Panc1 (cell line): Measurements from ENCODE around the gene KIF21A. TPM values are rescaled to one million over a fixed set of nuclear protein-coding genes. Genes with fewer than 3 reads are reported as not detected.

Experiments used
- ATAC-seq: fragments of 200-7000 bp; cut with Tn5 transposase; 2 replicates; pipeline ENCODE4 v1.9.1; 2020; ENCODE audit warnings: mild to moderate bottlenecking, moderate library complexity
- BruUV-seq: library from RNA; stranded (reverse); fragments of 400-500 nt; replicated peaks from 2 replicates; lab custom pipeline; 2021; lab: Mats Ljungman, UMichigan
- CTCF ChIA-PET: fragments of 300-600 bp; sonication (Branson Sonifier 250); formaldehyde crosslinking; loops from one replicate; lab custom pipeline; 2022; ENCODE audit warnings: antibody characterized with exemption; lab: Charles Lee
- POLR2A ChIA-PET: fragments of 300-600 bp; sonication (Branson Sonifier 250); formaldehyde crosslinking; loops from one replicate; lab custom pipeline; 2022; ENCODE audit warnings: antibody characterized with exemption; lab: Charles Lee
- DNase-seq: peaks from one replicate; pipeline ENCODE4 v3.0.0-alpha.2; 2010; ENCODE audit warnings: low read depth, low spot score
- H3K27ac ChIP-seq: 2 replicates; pipeline ENCODE4 v1.5.1; 2011; ENCODE audit warnings: mild to moderate bottlenecking, low read length, inconsistent platforms
- H3K27me3 ChIP-seq: fragments of 200-500 bp; sonication (Bioruptor generic); 2 replicates; pipeline ENCODE4 v1.6.0; 2014; ENCODE audit warnings: low read length, inconsistent platforms; ENCODE audit not compliant: control insufficient read depth, insufficient read depth
- H3K36me3 ChIP-seq: fragments of 200-500 bp; sonication (Bioruptor generic); 2 replicates; pipeline ENCODE4 v1.5.1; 2014; ENCODE audit warnings: inconsistent platforms, mild to moderate bottlenecking, low read length, moderate library complexity; ENCODE audit not compliant: control insufficient read depth, insufficient read depth
- H3K4me1 ChIP-seq: 2 replicates; pipeline ENCODE4 v1.5.1; 2011; ENCODE audit warnings: inconsistent platforms, mild to moderate bottlenecking, low read length, moderate library complexity; ENCODE audit not compliant: control insufficient read depth, insufficient read depth
- H3K4me3 ChIP-seq, 2 experiments: 2 replicates each; pipeline ENCODE4 v1.5.1; 2011 to 2012; ENCODE audit warnings: low read depth in 2 of 2, low read length in 2 of 2, mild to moderate bottlenecking in 2 of 2, inconsistent platforms in 1 of 2, moderate library complexity in 1 of 2
- H3K9me3 ChIP-seq: fragments of 200-500 bp; sonication (Bioruptor generic); 2 replicates; pipeline ENCODE4 v1.5.1; 2014; ENCODE audit warnings: low read depth, mild to moderate bottlenecking, inconsistent platforms, low read length, moderate library complexity; ENCODE audit not compliant: control insufficient read depth, insufficient read depth
- POLR2AphosphoS5 ChIP-seq: IDR thresholded peaks from 2 replicates; pipeline ENCODE4 v1.6.1; 2012; ENCODE audit warnings: mild to moderate bottlenecking, low read depth, low read length, moderate library complexity
- REST ChIP-seq, 2 experiments: IDR thresholded peaks; 2 replicates each; pipeline ENCODE4 v1.6.1; 2011 to 2012; ENCODE audit warnings: low read depth in 2 of 2, control low read depth in 1 of 2, low read length in 1 of 2, mild to moderate bottlenecking in 1 of 2, moderate library complexity in 1 of 2; ENCODE audit not compliant: insufficient read depth in 1 of 2
- SIN3A ChIP-seq: IDR thresholded peaks from 2 replicates; pipeline ENCODE4 v1.6.1; 2012; ENCODE audit warnings: low read depth, mild to moderate bottlenecking, low read length, moderate library complexity, borderline replicate concordance; ENCODE audit not compliant: insufficient read depth
- TCF7L2 ChIP-seq: IDR thresholded peaks from 2 replicates; pipeline ENCODE4 v1.6.1; 2011; ENCODE audit warnings: mild to moderate bottlenecking, low read depth, low read length, inconsistent platforms
- in situ Hi-C: cut with HindIII; loops from 2 replicates; pipeline ENCODE4 v1.10.0; 2016; ENCODE audit warnings: low sequenced_read_pairs, low pct_unique_long_range_greater_than_20kb
- intact Hi-C: fragments of 100-400 bp; cut with micrococcal nuclease; formaldehyde crosslinking; loops from one replicate; pipeline ENCODE4 v1.10.0; 2022; ENCODE audit not compliant: unreplicated experiment
- total RNA-seq: library from RNA; stranded (reverse); gene quantifications from one replicate; pipeline ENCODE4 v1.2.1, GENCODE V29; 2021; ENCODE audit not compliant: unreplicated experiment
- TF ChIP-seq, protein P1 (sequence below): fragments of 450-650 bp; IDR thresholded peaks from 2 replicates; pipeline ENCODE4 v1.5.1; 2017; ENCODE audit warnings: mild to moderate bottlenecking

KIF21A gene
- total RNA-seq, 1 experiment from 2014 or later: 25.6 TPM

DNA sequence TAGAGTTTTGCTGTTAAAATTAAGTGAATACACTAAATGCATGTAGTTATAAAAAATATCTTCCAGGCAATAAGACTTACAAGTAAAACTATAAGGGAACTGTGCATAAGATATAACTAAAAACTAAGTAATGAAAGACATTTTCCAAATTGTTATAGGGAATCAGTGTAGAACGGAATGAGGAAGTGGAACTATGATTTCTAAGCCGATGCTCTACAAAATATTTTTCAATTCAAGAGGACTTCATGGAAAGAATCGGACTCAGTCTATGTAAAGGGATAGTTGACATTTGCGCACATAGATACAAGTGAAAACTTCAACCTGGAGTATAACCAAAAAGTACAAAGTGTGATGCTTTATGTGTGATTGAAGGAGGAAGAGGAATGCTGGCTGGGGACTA, 40.1 kb upstream of the KIF21A start:
- Histone ChIP-seq H3K27me3 (no peaks in the 10 kb centered on the region; the same call in 1 of the 2 replicates), H3K36me3 (no peaks in the 10 kb centered on the region), H3K9me3 (no peaks in the 10 kb centered on the region), H3K4me1 (no peaks in the 10 kb centered on the region), H3K27ac (no peak overlapping the region), H3K4me3 (no peak overlapping the region)
- no TSS peak for BruUV-seq
- ATAC-seq (no peak), DNase-seq (no peak)
- CTCF ChIA-PET: no interaction called here
- POLR2A ChIA-PET: no interaction called here
- TF ChIP-seq REST (IDR thresholded peaks at IDR 0.05; ENCODE audit: insufficient read depth in 1 of 2, low read depth in 2 of 2, low read length in 1 of 2): no peak
- TF ChIP-seq SIN3A: no peak
- TF ChIP-seq POLR2AphosphoS5: no peak
- no peak for TF ChIP-seq TCF7L2
- TF ChIP-seq, protein P1, sequence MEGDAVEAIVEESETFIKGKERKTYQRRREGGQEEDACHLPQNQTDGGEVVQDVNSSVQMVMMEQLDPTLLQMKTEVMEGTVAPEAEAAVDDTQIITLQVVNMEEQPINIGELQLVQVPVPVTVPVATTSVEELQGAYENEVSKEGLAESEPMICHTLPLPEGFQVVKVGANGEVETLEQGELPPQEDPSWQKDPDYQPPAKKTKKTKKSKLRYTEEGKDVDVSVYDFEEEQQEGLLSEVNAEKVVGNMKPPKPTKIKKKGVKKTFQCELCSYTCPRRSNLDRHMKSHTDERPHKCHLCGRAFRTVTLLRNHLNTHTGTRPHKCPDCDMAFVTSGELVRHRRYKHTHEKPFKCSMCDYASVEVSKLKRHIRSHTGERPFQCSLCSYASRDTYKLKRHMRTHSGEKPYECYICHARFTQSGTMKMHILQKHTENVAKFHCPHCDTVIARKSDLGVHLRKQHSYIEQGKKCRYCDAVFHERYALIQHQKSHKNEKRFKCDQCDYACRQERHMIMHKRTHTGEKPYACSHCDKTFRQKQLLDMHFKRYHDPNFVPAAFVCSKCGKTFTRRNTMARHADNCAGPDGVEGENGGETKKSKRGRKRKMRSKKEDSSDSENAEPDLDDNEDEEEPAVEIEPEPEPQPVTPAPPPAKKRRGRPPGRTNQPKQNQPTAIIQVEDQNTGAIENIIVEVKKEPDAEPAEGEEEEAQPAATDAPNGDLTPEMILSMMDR: no peak
- in situ Hi-C loops: no loop called here
- intact Hi-C loops: no loop called here

DNA sequence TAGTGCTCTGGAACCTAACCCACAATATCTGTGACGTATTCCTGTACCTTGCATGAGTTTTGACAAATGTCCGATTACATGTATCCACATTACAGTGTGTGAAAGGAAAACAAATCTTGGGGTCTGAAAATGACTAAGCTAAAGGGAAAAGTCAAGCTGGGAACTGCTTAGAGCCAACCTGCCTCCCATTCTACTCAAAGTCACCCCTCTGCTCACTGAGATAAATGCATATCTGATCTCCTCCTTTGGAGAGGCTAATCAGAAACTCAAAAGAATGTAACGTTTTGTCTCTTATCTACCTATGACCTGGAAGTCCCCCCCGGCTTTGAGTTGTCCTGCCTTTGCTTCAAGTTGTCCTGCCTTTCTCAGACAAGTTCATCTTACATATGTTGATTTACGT, 34.0 kb upstream of the KIF21A start:
- Histone ChIP-seq H3K27me3 (no peaks in the 10 kb centered on the region; the same call in 1 of the 2 replicates), H3K27ac (no peak overlapping the region), H3K4me1 (no peaks in the 10 kb centered on the region), H3K36me3 (no peaks in the 10 kb centered on the region), H3K4me3 (no peak overlapping the region), H3K9me3 (no peaks in the 10 kb centered on the region)
- ChIA-PET POLR2A (no interaction called here), CTCF (interaction anchor here (0.7 kb wide), 1 partner anchor 219 kb away, joined by 3 read pairs; no protein-coding TSS in a partner anchor)
- TF ChIP-seq REST (IDR thresholded peaks at IDR 0.05; ENCODE audit: insufficient read depth in 1 of 2, low read depth in 2 of 2, low read length in 1 of 2) (no peak), POLR2AphosphoS5 (no peak), TCF7L2 (no peak), SIN3A (no peak)
- TF ChIP-seq, protein P1: no peak
- no TSS peak for BruUV-seq
- intact Hi-C loops (no loop called here), in situ Hi-C loops (no loop called here)
- DNase-seq: no peak
- no peak for ATAC-seq
